A549 (cell line): ENCODE results near the gene PLXDC1.

ENCODE experiments used
- CBX2 ChIP-seq: fragments of 200-600 bp; sonication (generic); IDR thresholded peaks from 2 replicates; pipeline ENCODE4 v1.6.1; 2016; ENCODE audit warnings: low read depth, mild to moderate bottlenecking, borderline replicate concordance
- CHD2 ChIP-seq: fragments of 150-350 bp; IDR thresholded peaks from 2 replicates; pipeline ENCODE4 v1.6.1; 2014; ENCODE audit warnings: low read length; ENCODE audit not compliant: partially characterized antibody
- EP300 ChIP-seq, 2 experiments: fragments of >200 bp; sonication (Bioruptor Twin); formaldehyde crosslinking; IDR thresholded peaks; 2 replicates in 1 of 2; 3 replicates in 1 of 2; pipeline ENCODE4 v1.6.1; 2016 to 2017
- KDM1A ChIP-seq: fragments of 200-600 bp; sonication (generic); IDR thresholded peaks from 2 replicates; pipeline ENCODE4 v1.6.1; 2016; ENCODE audit warnings: low read depth, mild to moderate bottlenecking
- MAZ ChIP-seq: fragments of 150-350 bp; IDR thresholded peaks from 2 replicates; pipeline ENCODE4 v1.6.1; 2014; ENCODE audit warnings: antibody characterized with exemption, low read depth, low read length, borderline replicate concordance
- PHF8 ChIP-seq: fragments of 200-600 bp; sonication (generic); IDR thresholded peaks from 2 replicates; pipeline ENCODE4 v1.6.1; 2016; ENCODE audit warnings: low read depth, mild to moderate bottlenecking, antibody characterized with exemption, moderate library complexity, borderline replicate concordance
- POLR2A ChIP-seq: IDR thresholded peaks from 2 replicates; pipeline ENCODE4 v1.6.1; 2012; ENCODE audit warnings: mild to moderate bottlenecking, low read length
- RARB ChIP-seq: fragments of 250-450 bp; sonication (Bioruptor Pico); IDR thresholded peaks from 2 replicates; pipeline ENCODE4 v1.8.0; 2021; ENCODE audit warnings: mild to moderate bottlenecking, moderate library complexity
- TP53 ChIP-seq: fragments of 250-450 bp; sonication (Bioruptor Pico); IDR thresholded peaks from 2 replicates; pipeline ENCODE4 v1.5.0; 2021; ENCODE audit warnings: mild to moderate bottlenecking, moderate library complexity
- ZFP36 ChIP-seq: fragments of 450-650 bp; IDR thresholded peaks from 2 replicates; pipeline ENCODE4 v1.6.1; 2014; ENCODE audit warnings: borderline replicate concordance; ENCODE audit not compliant: partially characterized antibody
- TF ChIP-seq, protein P1 (sequence below): fragments of >200 bp; sonication (Bioruptor Twin); formaldehyde crosslinking; IDR thresholded peaks from 3 replicates; pipeline ENCODE4 v1.5.1; 2016
- TF ChIP-seq, protein P2 (sequence below): fragments of 250-450 bp; sonication (Bioruptor Pico); IDR thresholded peaks from 2 replicates; pipeline ENCODE4 v1.5.0; 2021; ENCODE audit warnings: mild to moderate bottlenecking, moderate library complexity, borderline replicate concordance
- TF ChIP-seq, protein P3 (sequence below): IDR thresholded peaks from 2 replicates; pipeline ENCODE4 v1.6.1; 2012
- TF ChIP-seq, protein P4 (sequence below): fragments of 150-350 bp; IDR thresholded peaks from 2 replicates; pipeline ENCODE4 v1.6.1; 2014; ENCODE audit warnings: low read depth, mild to moderate bottlenecking, low read length

DNA sequence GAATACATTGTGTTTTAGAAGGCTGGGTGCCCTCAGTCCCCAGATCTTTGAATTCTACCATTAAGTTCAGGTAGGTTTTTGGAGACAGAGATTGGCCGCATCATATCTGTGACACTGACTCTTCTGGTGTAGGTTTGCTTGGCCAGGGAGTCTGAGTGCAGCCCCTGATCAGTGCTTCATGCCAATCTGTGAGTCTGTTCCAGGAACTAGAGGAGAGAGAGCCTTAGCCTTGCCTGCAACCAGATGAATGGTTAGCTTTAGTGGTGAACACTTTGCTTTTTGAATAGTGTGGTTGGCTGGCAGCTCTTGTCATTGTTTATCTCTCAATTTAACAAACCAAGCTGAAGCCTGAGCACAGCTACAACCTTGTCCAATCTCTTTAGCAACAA, 87.8 kb downstream of the PLXDC1 start:
- no peak for TF ChIP-seq CHD2
- TF ChIP-seq CBX2: no peak
- TF ChIP-seq, protein P1, sequence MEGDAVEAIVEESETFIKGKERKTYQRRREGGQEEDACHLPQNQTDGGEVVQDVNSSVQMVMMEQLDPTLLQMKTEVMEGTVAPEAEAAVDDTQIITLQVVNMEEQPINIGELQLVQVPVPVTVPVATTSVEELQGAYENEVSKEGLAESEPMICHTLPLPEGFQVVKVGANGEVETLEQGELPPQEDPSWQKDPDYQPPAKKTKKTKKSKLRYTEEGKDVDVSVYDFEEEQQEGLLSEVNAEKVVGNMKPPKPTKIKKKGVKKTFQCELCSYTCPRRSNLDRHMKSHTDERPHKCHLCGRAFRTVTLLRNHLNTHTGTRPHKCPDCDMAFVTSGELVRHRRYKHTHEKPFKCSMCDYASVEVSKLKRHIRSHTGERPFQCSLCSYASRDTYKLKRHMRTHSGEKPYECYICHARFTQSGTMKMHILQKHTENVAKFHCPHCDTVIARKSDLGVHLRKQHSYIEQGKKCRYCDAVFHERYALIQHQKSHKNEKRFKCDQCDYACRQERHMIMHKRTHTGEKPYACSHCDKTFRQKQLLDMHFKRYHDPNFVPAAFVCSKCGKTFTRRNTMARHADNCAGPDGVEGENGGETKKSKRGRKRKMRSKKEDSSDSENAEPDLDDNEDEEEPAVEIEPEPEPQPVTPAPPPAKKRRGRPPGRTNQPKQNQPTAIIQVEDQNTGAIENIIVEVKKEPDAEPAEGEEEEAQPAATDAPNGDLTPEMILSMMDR: no peak
- TF ChIP-seq, protein P2, sequence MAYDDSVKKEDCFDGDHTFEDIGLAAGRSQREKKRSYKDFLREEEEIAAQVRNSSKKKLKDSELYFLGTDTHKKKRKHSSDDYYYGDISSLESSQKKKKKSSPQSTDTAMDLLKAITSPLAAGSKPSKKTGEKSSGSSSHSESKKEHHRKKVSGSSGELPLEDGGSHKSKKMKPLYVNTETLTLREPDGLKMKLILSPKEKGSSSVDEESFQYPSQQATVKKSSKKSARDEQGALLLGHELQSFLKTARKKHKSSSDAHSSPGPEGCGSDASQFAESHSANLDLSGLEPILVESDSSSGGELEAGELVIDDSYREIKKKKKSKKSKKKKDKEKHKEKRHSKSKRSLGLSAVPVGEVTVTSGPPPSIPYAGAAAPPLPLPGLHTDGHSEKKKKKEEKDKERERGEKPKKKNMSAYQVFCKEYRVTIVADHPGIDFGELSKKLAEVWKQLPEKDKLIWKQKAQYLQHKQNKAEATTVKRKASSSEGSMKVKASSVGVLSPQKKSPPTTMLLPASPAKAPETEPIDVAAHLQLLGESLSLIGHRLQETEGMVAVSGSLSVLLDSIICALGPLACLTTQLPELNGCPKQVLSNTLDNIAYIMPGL (CRISPR knock-in tag): no peak
- no peak for TF ChIP-seq ZFP36
- TF ChIP-seq MAZ: no peak
- no peak for TF ChIP-seq EP300 (IDR thresholded peaks at IDR 0.05)
- TF ChIP-seq POLR2A: no peak
- no peak for TF ChIP-seq TP53 (CRISPR knock-in tag)
- TF ChIP-seq, protein P3, sequence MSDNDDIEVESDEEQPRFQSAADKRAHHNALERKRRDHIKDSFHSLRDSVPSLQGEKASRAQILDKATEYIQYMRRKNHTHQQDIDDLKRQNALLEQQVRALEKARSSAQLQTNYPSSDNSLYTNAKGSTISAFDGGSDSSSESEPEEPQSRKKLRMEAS: no peak
- TF ChIP-seq RARB (CRISPR knock-in tag): no peak
- TF ChIP-seq PHF8: no peak
- TF ChIP-seq, protein P4, sequence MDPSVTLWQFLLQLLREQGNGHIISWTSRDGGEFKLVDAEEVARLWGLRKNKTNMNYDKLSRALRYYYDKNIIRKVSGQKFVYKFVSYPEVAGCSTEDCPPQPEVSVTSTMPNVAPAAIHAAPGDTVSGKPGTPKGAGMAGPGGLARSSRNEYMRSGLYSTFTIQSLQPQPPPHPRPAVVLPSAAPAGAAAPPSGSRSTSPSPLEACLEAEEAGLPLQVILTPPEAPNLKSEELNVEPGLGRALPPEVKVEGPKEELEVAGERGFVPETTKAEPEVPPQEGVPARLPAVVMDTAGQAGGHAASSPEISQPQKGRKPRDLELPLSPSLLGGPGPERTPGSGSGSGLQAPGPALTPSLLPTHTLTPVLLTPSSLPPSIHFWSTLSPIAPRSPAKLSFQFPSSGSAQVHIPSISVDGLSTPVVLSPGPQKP: no peak
- no peak for TF ChIP-seq KDM1A
